PFSK-1 (cell line): ENCODE data around the gene PDXDC1.

Experiments
- POLR2AphosphoS5 ChIP-seq: IDR thresholded peaks from 2 replicates; pipeline ENCODE4 v1.6.1; 2012; ENCODE audit warnings: low read depth, mild to moderate bottlenecking, control low read depth, low read length, moderate library complexity
- REST ChIP-seq, 2 experiments: IDR thresholded peaks; 2 replicates each; pipeline versions ENCODE4 v1.6.1 to v1.8.0; 2011 to 2012; ENCODE audit warnings: low read depth in 2 of 2, low read length in 2 of 2, control low read depth in 1 of 2, inconsistent platforms in 1 of 2, mild to moderate bottlenecking in 1 of 2, moderate library complexity in 1 of 2; ENCODE audit not compliant: insufficient read depth in 1 of 2
- SIN3A ChIP-seq: IDR thresholded peaks from 2 replicates; pipeline ENCODE4 v1.6.1; 2012; ENCODE audit warnings: mild to moderate bottlenecking, low read length, moderate library complexity, borderline replicate concordance; ENCODE audit not compliant: insufficient read depth
- TAF1 ChIP-seq: IDR thresholded peaks from 2 replicates; pipeline ENCODE4 v1.6.1; 2012; ENCODE audit warnings: low read length, control low read depth, borderline replicate concordance; ENCODE audit not compliant: insufficient read depth

DNA sequence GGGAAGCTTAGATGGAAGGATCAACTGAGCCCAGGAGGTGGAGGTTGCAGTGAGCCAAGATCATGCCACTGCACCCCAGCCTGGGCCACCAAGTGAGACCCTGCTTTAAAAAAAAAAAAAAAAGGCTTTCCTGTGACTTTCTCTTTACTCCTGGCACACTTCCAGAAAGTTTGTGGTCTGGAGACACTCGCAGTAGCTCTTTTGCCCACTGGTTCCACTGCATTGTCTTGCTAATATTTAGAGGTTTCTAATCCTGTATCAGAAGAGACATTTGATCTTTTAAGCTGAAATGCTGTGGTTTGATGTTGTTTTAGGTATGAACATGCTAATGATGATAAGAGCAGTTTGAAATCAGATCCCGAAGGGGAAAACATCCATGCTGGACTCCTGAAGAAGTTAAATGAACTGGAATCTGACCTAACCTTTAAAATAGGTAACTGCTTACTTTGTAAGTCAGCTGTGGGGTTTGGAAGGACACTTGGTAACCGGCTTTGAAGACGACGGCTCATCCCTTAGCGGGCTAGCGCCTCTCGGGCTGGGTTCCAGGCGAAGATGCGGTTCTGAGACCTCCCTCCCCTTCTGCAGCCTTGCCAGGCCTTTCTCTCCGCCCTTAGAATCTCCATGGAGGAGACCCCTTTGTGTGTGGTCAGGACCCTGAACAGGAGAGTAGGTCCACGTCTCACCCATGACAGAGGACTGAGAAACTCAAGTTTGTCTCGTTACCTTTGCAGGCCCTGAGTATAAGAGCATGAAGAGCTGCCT is 57.9 kb downstream of the PDXDC1 start:
- TF ChIP-seq TAF1 (no peak), POLR2AphosphoS5 (no peak), SIN3A (no peak), REST (IDR thresholded peaks at IDR 0.05; ENCODE audit: insufficient read depth in 1 of 2, low read depth in 2 of 2, low read length in 2 of 2) (no peak)
